ENCODE data around the gene JMJD6. TPM values are rescaled to one million over a fixed set of nuclear protein-coding genes. Genes with fewer than 3 reads are reported as not detected.
A peak's percentile ranks its signal among the peaks of the same experiment; 100 is the strongest.

Gene JMJD6
- total and polyA plus RNA-seq, 2 of the 8 experiments (the other 6 are each of a cell fraction or from before 2014, with no cell fraction given): 8.6 to 18.6 TPM

- Histone ChIP-seq H3K4me2 (ENCODE audit: insufficient read depth in 1 of 2, low read depth in 2 of 2, low read length in 2 of 2) (peak overlapping the region; percentile 88; a peak in 1 of 4 replicates), H3K56ac (replicated peaks; ENCODE audit: insufficient read length, low read depth, low read length) (no peak overlapping the region), H3K4me3 (ENCODE audit: extremely low read depth in 1 of 4, insufficient read depth in 2 of 4, low read depth in 3 of 4, low read length in 4 of 4) (no peak overlapping the region), H3K23ac (ENCODE audit: insufficient read length) (no peak overlapping the region), H3K23me2 (ENCODE audit: low read depth, low read length) (peaks cover 10% of the 10 kb centered on the region), H3K4ac (replicated peaks; ENCODE audit: insufficient read length, low read depth, low read length) (no peak overlapping the region), H4K91ac (replicated peaks; ENCODE audit: insufficient read length, low read length) (no peak overlapping the region), H3K14ac (ENCODE audit: insufficient read length) (no peak overlapping the region), H2BK15ac (ENCODE audit: low read length) (no peak overlapping the region), H3K18ac (ENCODE audit: extremely low read depth, low read length) (no peak overlapping the region), H3K9me3 (ENCODE audit: insufficient read depth in 2 of 2, low read depth in 1 of 2, low read length in 1 of 2) (no peaks in the 10 kb centered on the region), H3K79me1 (ENCODE audit: low read depth, low read length) (no peaks in the 10 kb centered on the region), H3K36me3 (ENCODE audit: control insufficient read depth in 2 of 4, insufficient read depth in 4 of 4, low read length in 3 of 4) (no peaks in the 10 kb centered on the region), H3K9ac (replicated peaks in 1 of 4; ENCODE audit: extremely low read depth in 1 of 4, low read depth in 3 of 4, low read length in 3 of 4) (no peak overlapping the region), H4K8ac (ENCODE audit: extremely low read depth, insufficient read depth, low read length) (no peak overlapping the region), H2BK12ac (ENCODE audit: low read depth, low read length) (no peak overlapping the region), H2BK20ac (ENCODE audit: low read length) (no peak overlapping the region), H2BK120ac (replicated peaks; ENCODE audit: low read depth, low read length) (no peak overlapping the region), H3K27me3 (replicated peaks in 1 of 4; ENCODE audit: control insufficient read depth in 3 of 4, extremely low read depth in 1 of 4, insufficient read depth in 3 of 4, low read length in 3 of 4) (no peaks in the 10 kb centered on the region), H2BK5ac (ENCODE audit: low read depth, low read length) (no peak overlapping the region), H3K27ac (ENCODE audit: low read depth, low read length) (no peak overlapping the region), H4K5ac (ENCODE audit: insufficient read length, low read depth, low read length) (no peak overlapping the region), H2AK5ac (ENCODE audit: low read depth, low read length) (no peak overlapping the region), H2AFZ (ENCODE audit: low read length) (0 out of 2 replicates have a peak overlapping the region, but pooled peaks have one; percentile 36), H4K20me1 (replicated peaks in 1 of 2; ENCODE audit: control insufficient read depth in 1 of 2, insufficient read depth in 2 of 2, low read length in 2 of 2) (no peaks in the 10 kb centered on the region), H3K4me1 (replicated peaks in 1 of 4; ENCODE audit: control insufficient read depth in 3 of 4, insufficient read depth in 4 of 4, low read length in 3 of 4) (peaks cover 3 to 10% (median 8%) of the 10 kb centered on the region in 4 experiments), H3K79me2 (ENCODE audit: control insufficient read depth in 1 of 2, insufficient read depth in 2 of 2, low read length in 2 of 2) (no peaks in the 10 kb centered on the region)
- no peak for DNase-seq (ENCODE audit: low read depth in 1 of 2, low spot score in 2 of 2)
- ChIA-PET POLR2A (ENCODE audit: partially characterized antibody) (interaction anchor here (0.7 to 2.1 kb wide), 3 partner anchors 8 to 68 kb away, joined by 3 to 13 read pairs (median 11); partner anchors contain the start of gene MFSD11), CTCF (ENCODE audit: partially characterized antibody) (interaction anchor here (0.6 to 3.6 kb wide), 5 partner anchors 12 to 563 kb away, joined by 3 to 43 read pairs (median 5); no protein-coding TSS in a partner anchor)
- FAIRE-seq: no peak
- WGBS, 2 experiments (ENCODE audit: extremely low coverage in 1 of 2, insufficient coverage in 1 of 2, insufficient read length in 1 of 2, insufficient replicate concordance in 2 of 2, low coverage in 1 of 2, low lambda C conversion rate in 2 of 2, missing lambda C conversion rate in 1 of 2): 93% methylated on average over 9 of the region's 9 CpGs; no CpG with 5 or more reads in 1 of the 2 experiments
- no peak for TF ChIP-seq SIRT6 (IDR thresholded peaks at IDR 0.05; ENCODE audit: low read length)
- no peak for TF ChIP-seq MAFK (IDR thresholded peaks at IDR 0.05; ENCODE audit: low read depth, low read length)
- no peak for TF ChIP-seq BCL11A (IDR thresholded peaks at IDR 0.05; ENCODE audit: low read depth in 2 of 2, low read length in 2 of 2)
- no peak for TF ChIP-seq MAX (IDR thresholded peaks at IDR 0.05)
- no peak for TF ChIP-seq BRCA1 (IDR thresholded peaks at IDR 0.05; ENCODE audit: low read depth, low read length)
- TF ChIP-seq HDAC2 (IDR thresholded peaks at IDR 0.05; ENCODE audit: borderline replicate concordance in 1 of 2, low read depth in 2 of 2, low read length in 2 of 2): no peak
- TF ChIP-seq KDM5A (IDR thresholded peaks at IDR 0.05; ENCODE audit: low read length): no peak
- TF ChIP-seq EP300 (IDR thresholded peaks at IDR 0.05; ENCODE audit: borderline replicate concordance in 1 of 2, low read depth in 2 of 2, low read length in 2 of 2): no peak
- no peak for TF ChIP-seq JUN (IDR thresholded peaks at IDR 0.05; ENCODE audit: low read depth, low read length)
- no peak for TF ChIP-seq CHD1 (IDR thresholded peaks at IDR 0.05; ENCODE audit: low read depth, low read length)
- TF ChIP-seq NRF1 (IDR thresholded peaks at IDR 0.05; ENCODE audit: low read depth, low read length): no peak
- no peak for TF ChIP-seq JUND (IDR thresholded peaks at IDR 0.05; ENCODE audit: low read length)
Observed at GRCh38 chr17:76670020-76670717, 56.2 kb downstream of the JMJD6 start.

Measured in H1 (cell line).